K562 (cell line): ENCODE results near the gene OMP. TPM values are rescaled to one million over a fixed set of nuclear protein-coding genes. Genes with fewer than 3 reads are reported as not detected.

Experiments used
- ATF2 ChIP-seq: sonication (generic); formaldehyde crosslinking; IDR thresholded peaks from 2 replicates; pipeline ENCODE4 v1.8.1; 2022; ENCODE audit warnings: missing genetic modification reagents
- MXI1 ChIP-seq: IDR thresholded peaks from 2 replicates; pipeline ENCODE4 v1.6.1; 2011; ENCODE audit warnings: low read depth, mild to moderate bottlenecking, improper control_type of control experiment, low read length
- PURB ChIP-seq: sonication (generic); formaldehyde crosslinking; IDR thresholded peaks from 2 replicates; pipeline ENCODE4 v1.9.0; 2021; ENCODE audit warnings: low read depth, mild to moderate bottlenecking, missing genetic modification reagents
- TEAD1 ChIP-seq, 2 experiments: fragments of 450-650 bp in 1 of 2; sonication (generic) in 1 of 2; formaldehyde crosslinking; IDR thresholded peaks; 2 replicates each; pipeline versions ENCODE4 v1.4.0 to v1.8.0; 2020 to 2022; ENCODE audit warnings: mild to moderate bottlenecking in 2 of 2, missing genetic modification reagents in 1 of 2
- ZFPM2 ChIP-seq: fragments of 250-450 bp; sonication (Bioruptor Pico); IDR thresholded peaks from 2 replicates; pipeline ENCODE4 v1.5.1; 2022; ENCODE audit warnings: mild to moderate bottlenecking
- ZNF24 ChIP-seq: fragments of 450-650 bp; IDR thresholded peaks from 2 replicates; pipeline ENCODE4 v1.6.1; 2016
- ZNF311 ChIP-seq: fragments of 250-450 bp; sonication (Bioruptor Pico); IDR thresholded peaks from 2 replicates; pipeline ENCODE4 v1.4.0; 2020; ENCODE audit warnings: mild to moderate bottlenecking, moderate library complexity
- polyA plus RNA-seq, 8 experiments: library from polyadenylated mRNA; depleted of rRNA in 4 of 8; stranded (reverse) in 5 of 8; unstranded in 3 of 8; fragments of >200 nt; fragmentation: Nextera tagmentation in 2 of 8; fragmentation: Illumina TruSeq in 1 of 8; extraction: Ambion mirVana in 2 of 8; extraction: Trizol in 1 of 8; gene quantifications; 2 replicates each; pipeline versions ENCODE4 v1.2.1 to v1.2.3, GENCODE V29; 2011 to 2014; ENCODE audit warnings: inconsistent platforms in 1 of 8, missing spikeins in 1 of 8
- total RNA-seq, 7 experiments: library from RNA; depleted of rRNA in 6 of 7; stranded (reverse); fragments of >200 nt in 6 of 7; fragmentation: Illumina TruSeq in 2 of 7; extraction: Trizol in 2 of 7; gene quantifications; 2 replicates each; pipeline versions ENCODE4 v1.2.1 to v1.2.3, GENCODE V29; 2011 to 2021; ENCODE audit warnings: low replicate concordance in 1 of 7
- TF ChIP-seq, protein P1 (sequence below): sonication (generic); formaldehyde crosslinking; IDR thresholded peaks from 2 replicates; pipeline ENCODE4 v1.8.0; 2022; ENCODE audit warnings: mild to moderate bottlenecking, missing genetic modification reagents
- TF ChIP-seq, protein P2 (sequence below), 2 experiments: fragments of 450-650 bp; IDR thresholded peaks; 2 replicates each; pipeline ENCODE4 v1.6.1; 2016; ENCODE audit warnings: mild to moderate bottlenecking in 2 of 2, borderline replicate concordance in 1 of 2, low read depth in 1 of 2, moderate library complexity in 1 of 2
- TF ChIP-seq, protein P3 (sequence below), 3 experiments: fragments of 200-800 bp in 1 of 3; sonication (Bioruptor generic) in 1 of 3; sonication (generic) in 1 of 3; formaldehyde crosslinking in 1 of 3; IDR thresholded peaks; 2 replicates each; pipeline versions ENCODE4 v1.6.1 to v1.8.0; 2016 to 2022; ENCODE audit warnings: mild to moderate bottlenecking in 2 of 3, missing compliant biosample characterization in 2 of 3, missing genetic modification characterization in 2 of 3, missing genetic modification reagents in 1 of 3

OMP gene
- total and polyA plus RNA-seq, 9 of the 15 experiments (the other 6 are each of a cell fraction or from before 2014, with no cell fraction given) = not detected

GRCh38 chr11:77101043-77101537 lies 1.6 kb upstream of the OMP start (continued):
- TF ChIP-seq ZNF24 = peak; percentile 96
- TF ChIP-seq MXI1 = no peak
- no peak for TF ChIP-seq ZFPM2 (CRISPR knock-in tag)
- TF ChIP-seq TEAD1 (CRISPR knock-in tag; IDR thresholded peaks at IDR 0.05) = 0 out of 4 replicates have a peak, but pooled peaks of 1 of the 2 experiments have one; percentile 40
- TF ChIP-seq PURB (CRISPR knock-in tag) = no peak
- TF ChIP-seq, protein P1, sequence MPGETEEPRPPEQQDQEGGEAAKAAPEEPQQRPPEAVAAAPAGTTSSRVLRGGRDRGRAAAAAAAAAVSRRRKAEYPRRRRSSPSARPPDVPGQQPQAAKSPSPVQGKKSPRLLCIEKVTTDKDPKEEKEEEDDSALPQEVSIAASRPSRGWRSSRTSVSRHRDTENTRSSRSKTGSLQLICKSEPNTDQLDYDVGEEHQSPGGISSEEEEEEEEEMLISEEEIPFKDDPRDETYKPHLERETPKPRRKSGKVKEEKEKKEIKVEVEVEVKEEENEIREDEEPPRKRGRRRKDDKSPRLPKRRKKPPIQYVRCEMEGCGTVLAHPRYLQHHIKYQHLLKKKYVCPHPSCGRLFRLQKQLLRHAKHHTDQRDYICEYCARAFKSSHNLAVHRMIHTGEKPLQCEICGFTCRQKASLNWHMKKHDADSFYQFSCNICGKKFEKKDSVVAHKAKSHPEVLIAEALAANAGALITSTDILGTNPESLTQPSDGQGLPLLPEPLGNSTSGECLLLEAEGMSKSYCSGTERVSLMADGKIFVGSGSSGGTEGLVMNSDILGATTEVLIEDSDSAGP = no peak
- TF ChIP-seq, protein P2, sequence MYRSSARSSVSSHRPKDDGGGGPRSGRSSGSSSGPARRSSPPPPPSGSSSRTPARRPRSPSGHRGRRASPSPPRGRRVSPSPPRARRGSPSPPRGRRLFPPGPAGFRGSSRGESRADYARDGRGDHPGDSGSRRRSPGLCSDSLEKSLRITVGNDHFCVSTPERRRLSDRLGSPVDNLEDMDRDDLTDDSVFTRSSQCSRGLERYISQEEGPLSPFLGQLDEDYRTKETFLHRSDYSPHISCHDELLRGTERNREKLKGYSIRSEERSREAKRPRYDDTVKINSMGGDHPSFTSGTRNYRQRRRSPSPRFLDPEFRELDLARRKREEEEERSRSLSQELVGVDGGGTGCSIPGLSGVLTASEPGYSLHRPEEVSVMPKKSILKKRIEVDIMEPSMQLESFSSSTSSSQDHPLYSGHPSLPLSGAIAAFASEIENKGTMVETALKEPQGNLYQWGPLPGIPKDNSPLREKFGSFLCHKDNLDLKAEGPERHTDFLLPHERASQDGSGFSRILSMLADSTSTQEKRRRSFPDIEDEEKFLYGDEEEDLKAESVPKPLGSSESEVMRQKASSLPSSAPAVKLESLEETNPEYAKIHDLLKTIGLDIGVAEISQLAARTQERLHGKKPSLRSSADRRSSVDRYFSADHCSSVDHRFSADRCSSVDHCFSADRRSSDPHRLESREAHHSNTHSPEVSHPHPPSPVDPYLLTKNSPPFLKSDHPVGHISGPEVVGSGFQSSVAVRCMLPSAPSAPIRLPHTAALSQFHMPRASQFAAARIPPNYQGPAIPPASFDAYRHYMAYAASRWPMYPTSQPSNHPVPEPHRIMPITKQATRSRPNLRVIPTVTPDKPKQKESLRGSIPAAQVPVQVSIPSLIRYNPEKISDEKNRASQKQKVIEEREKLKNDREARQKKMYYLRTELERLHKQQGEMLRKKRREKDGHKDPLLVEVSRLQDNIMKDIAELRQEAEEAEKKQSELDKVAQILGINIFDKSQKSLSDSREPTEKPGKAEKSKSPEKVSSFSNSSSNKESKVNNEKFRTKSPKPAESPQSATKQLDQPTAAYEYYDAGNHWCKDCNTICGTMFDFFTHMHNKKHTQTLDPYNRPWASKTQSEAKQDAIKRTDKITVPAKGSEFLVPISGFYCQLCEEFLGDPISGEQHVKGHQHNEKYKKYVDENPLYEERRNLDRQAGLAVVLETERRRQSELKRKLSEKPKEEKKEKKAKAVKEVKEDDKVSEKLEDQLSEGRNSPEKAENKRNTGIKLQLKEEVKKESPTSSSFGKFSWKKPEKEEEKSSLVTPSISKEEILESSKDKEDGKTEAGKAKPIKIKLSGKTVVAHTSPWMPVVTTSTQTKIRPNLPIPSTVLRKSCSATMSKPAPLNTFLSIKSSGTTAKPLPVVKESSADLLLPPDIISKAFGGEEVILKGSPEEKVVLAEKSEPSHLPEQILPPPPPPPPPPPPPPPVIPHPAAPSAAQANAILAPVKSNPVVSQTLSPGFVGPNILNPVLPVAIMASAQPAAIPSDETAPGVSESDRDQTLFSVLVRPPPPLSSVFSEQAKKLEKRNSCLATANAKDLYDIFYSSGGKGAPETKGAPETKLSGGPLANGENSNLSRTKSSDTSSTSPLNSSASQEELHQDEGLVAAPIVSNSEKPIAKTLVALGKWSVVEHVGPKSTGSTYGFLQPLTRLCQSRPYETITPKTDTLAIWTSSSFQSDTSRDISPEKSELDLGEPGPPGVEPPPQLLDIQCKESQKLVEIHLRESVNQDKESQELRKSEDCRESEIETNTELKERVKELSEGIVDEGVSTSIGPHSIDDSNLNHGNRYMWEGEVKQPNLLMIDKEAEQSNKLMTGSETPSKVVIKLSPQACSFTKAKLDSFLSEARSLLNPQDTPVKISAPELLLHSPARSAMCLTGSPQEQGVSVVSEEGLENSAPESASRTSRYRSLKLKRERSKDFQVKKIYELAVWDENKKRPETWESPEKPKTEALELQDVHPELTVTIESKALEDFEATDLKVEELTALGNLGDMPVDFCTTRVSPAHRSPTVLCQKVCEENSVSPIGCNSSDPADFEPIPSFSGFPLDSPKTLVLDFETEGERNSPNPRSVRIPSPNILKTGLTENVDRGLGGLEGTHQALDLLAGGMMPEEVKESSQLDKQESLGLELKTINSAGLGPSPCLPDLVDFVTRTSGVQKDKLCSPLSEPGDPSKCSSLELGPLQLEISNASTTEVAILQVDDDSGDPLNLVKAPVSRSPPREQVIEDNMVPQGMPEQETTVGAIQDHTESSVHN (IDR thresholded peaks at IDR 0.05; ENCODE audit: borderline replicate concordance in 1 of 2, low read depth in 1 of 2) = no peak
- no peak for TF ChIP-seq ZNF311
- TF ChIP-seq ATF2 (CRISPR knock-in tag) = no peak
- TF ChIP-seq, protein P3, sequence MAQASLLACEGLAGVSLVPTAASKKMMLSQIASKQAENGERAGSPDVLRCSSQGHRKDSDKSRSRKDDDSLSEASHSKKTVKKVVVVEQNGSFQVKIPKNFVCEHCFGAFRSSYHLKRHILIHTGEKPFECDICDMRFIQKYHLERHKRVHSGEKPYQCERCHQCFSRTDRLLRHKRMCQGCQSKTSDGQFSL (CRISPR knock-in tag; IDR thresholded peaks at IDR 0.05) = no peak
- TF ChIP-seq, protein P3 (tag; IDR thresholded peaks at IDR 0.05) = no peak
